ENCODE results near the gene PITPNM1.

Gene PITPNM1

DNA sequence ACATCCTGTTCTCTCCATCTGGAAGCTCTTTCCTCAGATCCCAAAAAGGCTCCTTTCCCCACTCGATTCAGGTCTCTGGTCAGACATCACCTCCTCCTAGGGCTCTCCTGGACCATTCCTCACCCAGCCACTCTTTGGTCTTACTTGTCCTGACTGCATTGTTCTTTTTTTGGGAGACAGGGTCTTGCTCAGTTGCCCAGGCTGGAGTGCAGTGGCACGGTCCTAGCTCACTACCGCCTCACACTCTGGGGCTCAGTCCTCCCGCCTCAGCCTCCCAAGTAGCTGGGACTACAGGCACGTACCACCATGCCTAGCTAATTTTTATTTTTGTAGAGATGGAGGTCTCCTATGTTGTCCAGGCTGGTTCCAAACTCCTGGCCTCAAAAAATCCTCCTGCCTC lies 59.6 kb downstream of the PITPNM1 start:
- no peak for DNase-seq (ENCODE audit: low read depth in 1 of 2, low spot score in 1 of 2)

DNA sequence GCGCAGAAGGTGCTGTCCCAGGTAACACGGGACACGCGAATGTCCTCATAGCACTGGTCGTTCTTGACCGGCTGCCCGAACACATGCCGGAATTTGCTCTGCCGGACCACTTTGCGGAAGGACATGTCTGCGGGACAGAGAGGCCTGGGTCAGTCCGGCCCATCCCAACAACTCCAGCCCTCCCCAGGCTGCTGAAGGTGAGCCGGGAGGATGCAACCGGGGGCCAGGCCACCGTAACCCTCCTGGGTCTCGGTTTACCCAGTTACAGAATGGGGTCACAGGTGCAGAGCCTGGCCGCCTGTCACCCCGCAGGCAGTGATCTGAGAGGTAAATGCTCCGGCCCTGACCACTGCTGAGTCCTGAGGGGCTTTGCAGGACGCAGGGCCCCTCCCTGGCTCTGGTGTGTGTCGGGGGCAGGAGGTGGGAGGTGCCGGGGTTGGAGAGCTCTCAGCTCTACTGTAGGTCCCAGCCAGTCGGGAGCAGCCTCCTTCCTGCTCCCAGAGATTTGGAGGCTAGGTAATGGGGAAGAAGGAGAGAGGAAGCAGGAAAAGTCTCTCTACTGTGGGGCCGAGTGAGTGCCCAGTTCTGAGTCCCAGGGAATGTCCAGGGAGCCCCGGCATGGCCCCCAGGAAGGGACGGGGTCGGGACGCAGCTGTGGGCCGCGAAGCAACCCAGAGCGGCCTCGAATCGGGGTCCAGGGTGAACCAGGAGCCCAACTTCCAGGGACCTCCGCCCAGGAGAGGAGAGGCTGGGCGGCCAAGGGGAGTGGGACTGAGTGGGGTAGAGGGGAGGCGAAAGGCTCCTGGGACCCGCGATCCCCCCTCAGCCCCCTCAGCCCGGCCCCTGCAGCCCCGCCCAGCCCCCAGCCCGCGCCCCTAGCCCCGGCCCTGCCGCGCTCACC lies 62.4 kb downstream of the PITPNM1 start:
- DNase-seq (ENCODE audit: low read depth in 1 of 2, low spot score in 1 of 2): no peak
